GM19043 (cell line): ENCODE data around the gene SCAPER.

Experiments
- ATAC-seq: cut with Tn5 transposase; IDR thresholded peaks from one replicate; pipeline ENCODE4 v1.9.1; 2021; ENCODE audit warnings: low read depth; ENCODE audit not compliant: unreplicated experiment

The SCAPER gene

GRCh38 chr15:76382987-76383728, 522.0 kb downstream of the SCAPER start:
- ATAC-seq: no peak

- no peak for ATAC-seq
Measured at GRCh38 chr15:76381366-76381765, 523.8 kb downstream of the SCAPER start.

- no peak for ATAC-seq
Measured at GRCh38 chr15:76380249-76380648, 524.9 kb downstream of the SCAPER start.

- ATAC-seq: no peak
Measured at GRCh38 chr15:76378691-76379090, 526.4 kb downstream of the SCAPER start.

- ATAC-seq: no peak
Measured at GRCh38 chr15:76377751-76378150, 527.4 kb downstream of the SCAPER start.

- ATAC-seq: no peak
Measured at GRCh38 chr15:76377217-76377616, 527.9 kb downstream of the SCAPER start.

GRCh38 chr15:76376816-76377215, 528.3 kb downstream of the SCAPER start:
- ATAC-seq: no peak

- no peak for ATAC-seq
Measured at GRCh38 chr15:76376029-76376428, 529.1 kb downstream of the SCAPER start.

- ATAC-seq: no peak
Measured at GRCh38 chr15:76368122-76368621, 537.0 kb downstream of the SCAPER start.

- ATAC-seq: no peak
Measured at GRCh38 chr15:76366714-76367113, 538.4 kb downstream of the SCAPER start.

GRCh38 chr15:76363251-76363650, 541.9 kb downstream of the SCAPER start:
- no peak for ATAC-seq

- ATAC-seq: no peak
Measured at GRCh38 chr15:76360416-76360815, 544.7 kb downstream of the SCAPER start.

- ATAC-seq: no peak
Measured at GRCh38 chr15:76359152-76359551, 546.0 kb downstream of the SCAPER start.

- no peak for ATAC-seq
Measured at GRCh38 chr15:76358453-76358852, 546.7 kb downstream of the SCAPER start.

GRCh38 chr15:76354823-76355440, 550.2 kb downstream of the SCAPER start:
- no peak for ATAC-seq

- ATAC-seq: no peak
Measured at GRCh38 chr15:76353903-76354302, 551.2 kb downstream of the SCAPER start.

GRCh38 chr15:76353023-76353577, 552.0 kb downstream of the SCAPER start:
- no peak for ATAC-seq

GRCh38 chr15:76349301-76350070, 555.7 kb downstream of the SCAPER start:
- ATAC-seq: no peak

- ATAC-seq: no peak
Measured at GRCh38 chr15:76347482-76348055, 557.6 kb downstream of the SCAPER start.

- no peak for ATAC-seq
Measured at GRCh38 chr15:76346669-76347481, 558.3 kb downstream of the SCAPER start.
